Subcutaneous adipose tissue (tissue), 4 donors: ENCODE data around the gene LZTS2. TPM values are rescaled to one million over a fixed set of nuclear protein-coding genes. Genes with fewer than 3 reads are reported as not detected.

Source experiments
- total RNA-seq, 4 donors: library from RNA; depleted of rRNA; stranded (reverse); fragments of >200 nt; gene quantifications; one replicate each; pipeline ENCODE4 v1.1.0, GENCODE V29; 2016
- TF ChIP-seq, protein P1 (sequence below): fragments of 450-650 bp; IDR thresholded peaks from one replicate; pipeline ENCODE4 v1.5.1; 2016; ENCODE audit warnings: low read depth, mild to moderate bottlenecking, control low read depth, antibody characterized with exemption, moderate library complexity

Gene LZTS2
- total RNA-seq, 4 donors from 2014 or later = 27.4 to 130 (median 45.2) TPM

DNA sequence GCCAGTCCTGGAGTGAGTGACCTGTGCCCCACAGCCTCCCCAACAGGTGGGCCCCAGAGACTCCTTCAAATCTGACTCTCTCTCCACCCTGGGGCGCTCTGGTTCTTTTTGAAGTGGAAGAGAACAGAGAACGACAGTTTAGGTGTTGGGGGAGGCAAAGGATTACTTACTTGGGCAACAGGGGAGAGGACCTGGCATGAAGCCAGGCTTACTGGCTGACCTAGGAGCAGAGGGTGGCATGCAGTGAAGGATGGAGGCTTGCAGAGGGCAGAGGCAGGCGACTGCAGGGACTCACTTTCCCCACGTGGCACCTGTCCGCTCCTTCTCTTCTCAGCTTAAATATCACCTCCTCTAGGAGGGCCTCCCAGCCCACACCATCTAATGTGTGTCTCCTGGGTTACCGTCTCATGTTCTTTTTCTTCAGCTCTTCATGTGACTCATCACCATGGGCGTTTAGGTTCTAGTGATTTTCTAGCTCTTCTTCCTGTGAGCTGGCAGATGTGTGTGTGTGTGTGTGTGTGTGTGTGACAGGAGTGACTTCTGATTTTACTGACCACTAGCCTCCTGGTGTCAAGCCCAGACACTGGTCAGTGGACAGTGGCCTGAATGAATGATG, 15.5 kb downstream of the LZTS2 start:
- TF ChIP-seq, protein P1, sequence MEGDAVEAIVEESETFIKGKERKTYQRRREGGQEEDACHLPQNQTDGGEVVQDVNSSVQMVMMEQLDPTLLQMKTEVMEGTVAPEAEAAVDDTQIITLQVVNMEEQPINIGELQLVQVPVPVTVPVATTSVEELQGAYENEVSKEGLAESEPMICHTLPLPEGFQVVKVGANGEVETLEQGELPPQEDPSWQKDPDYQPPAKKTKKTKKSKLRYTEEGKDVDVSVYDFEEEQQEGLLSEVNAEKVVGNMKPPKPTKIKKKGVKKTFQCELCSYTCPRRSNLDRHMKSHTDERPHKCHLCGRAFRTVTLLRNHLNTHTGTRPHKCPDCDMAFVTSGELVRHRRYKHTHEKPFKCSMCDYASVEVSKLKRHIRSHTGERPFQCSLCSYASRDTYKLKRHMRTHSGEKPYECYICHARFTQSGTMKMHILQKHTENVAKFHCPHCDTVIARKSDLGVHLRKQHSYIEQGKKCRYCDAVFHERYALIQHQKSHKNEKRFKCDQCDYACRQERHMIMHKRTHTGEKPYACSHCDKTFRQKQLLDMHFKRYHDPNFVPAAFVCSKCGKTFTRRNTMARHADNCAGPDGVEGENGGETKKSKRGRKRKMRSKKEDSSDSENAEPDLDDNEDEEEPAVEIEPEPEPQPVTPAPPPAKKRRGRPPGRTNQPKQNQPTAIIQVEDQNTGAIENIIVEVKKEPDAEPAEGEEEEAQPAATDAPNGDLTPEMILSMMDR = no peak

DNA sequence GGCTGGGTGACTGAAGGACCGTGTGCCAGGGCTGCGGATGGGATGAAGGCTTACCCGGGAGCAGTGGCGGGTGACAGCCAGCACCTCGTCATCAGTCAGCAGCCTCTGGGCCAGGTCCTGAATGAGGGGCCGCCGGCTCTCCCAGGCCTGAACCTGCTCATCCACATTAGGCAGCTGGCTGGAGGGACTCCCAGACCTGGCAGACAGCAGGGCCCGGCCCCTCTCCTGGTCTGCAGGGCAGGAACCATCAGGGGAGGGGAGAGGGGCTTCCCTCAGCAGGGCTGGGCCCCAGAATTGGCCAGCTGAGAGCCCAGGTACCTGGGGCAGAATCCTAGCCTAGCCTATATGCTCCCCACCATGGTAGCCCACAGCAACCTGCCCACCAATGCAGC, 16.0 kb downstream of the LZTS2 start:
- TF ChIP-seq, protein P1 = no peak

DNA sequence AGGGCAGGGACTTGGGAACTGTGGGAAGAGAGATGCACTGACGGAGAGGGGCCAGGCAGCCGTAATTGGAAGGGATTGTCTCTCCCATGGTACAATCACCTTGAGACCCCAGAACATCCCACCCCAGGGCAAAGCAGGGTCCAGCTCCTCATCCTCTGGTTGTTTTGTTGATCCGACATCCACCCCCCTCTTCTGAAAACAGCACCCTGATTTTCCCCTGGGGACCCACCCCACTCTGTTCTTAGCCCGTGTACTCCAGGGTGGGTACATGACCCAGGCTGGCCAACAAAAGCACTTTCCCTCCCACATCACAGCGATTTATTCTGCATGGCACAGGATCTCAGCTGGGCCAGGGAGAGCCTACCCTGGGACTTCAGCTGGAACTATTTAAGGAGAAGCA, 17.2 kb downstream of the LZTS2 start:
- TF ChIP-seq, protein P1 = no peak

DNA sequence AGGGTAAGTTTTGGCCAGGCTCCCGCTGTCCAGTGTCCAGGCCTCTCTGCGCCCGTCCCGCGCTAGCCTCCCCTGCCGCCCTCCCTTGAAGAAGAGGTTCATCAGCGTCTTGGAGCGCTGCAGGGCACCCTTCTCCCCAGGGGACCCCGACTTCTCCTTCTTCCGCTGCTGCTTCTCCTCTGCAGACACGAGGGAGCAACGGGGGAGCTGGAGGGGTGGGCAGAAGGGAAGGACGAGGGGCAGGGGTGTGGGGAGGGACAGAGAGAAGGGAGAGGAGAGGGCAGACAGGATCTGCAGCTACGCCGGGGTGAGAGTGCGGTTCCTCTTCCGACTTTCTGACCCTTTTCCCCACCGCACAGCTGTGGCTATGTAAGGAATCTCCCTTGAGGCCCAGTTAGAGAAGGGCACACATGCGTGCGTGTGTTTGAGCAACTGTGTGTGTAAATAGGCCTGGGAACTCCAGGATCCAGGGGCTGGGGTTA, 18.6 kb downstream of the LZTS2 start:
- TF ChIP-seq, protein P1 = no peak

DNA sequence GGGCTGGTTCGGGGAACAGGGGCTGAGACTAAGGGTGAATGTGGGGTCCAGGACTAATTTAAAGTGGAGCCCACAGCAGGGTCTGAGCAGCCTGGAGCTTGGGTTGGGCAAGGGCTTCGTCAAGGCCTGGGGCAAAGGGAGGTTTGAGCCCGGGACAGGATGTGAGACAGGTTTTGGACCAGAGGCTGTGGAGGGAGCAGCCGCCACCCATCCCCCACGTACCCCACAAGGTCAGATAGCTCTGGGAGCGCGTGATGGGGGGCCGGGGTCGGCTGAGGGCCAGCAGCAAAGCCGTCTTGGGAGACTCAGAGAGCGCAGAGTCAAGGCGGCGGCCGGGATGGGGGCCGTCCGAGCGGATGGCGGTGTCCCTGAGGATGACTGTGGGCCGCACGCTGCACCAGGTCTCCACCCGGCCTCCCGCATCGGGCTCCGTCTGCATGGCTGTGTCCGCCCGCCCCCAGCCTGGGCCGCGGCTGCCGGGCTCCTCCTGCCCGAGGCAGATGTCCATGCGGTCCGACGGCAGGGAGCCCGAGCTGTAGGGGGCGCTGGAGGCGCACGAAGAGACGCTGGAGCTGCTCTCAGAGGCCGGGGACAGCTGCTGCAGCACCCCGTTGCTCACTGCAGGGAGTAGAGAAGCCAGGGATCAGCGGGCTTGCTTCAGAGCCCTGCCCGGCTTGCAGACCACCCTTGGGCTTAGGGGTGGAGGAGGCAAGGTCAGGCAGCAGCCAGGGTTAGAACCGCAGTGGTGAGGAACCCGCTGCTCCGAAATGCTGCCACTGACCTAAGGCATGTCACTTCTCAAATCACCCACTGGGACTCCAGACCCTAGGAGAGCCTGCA, 19.2 kb downstream of the LZTS2 start:
- TF ChIP-seq, protein P1 = no peak

DNA sequence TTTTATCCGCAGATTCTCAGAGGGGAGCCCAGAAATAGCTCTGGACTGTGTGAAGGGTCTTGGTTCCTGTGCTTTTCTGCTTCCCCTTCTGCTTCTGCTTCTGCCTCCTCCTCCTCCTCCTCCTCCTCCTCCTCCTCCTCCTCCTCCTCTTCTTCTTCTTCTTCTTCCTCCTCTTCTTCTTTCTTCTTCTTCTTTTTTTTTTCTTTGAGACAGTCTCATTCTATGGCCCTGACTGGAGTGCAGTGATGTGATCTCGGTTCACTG, 19.8 kb downstream of the LZTS2 start:
- TF ChIP-seq, protein P1 = no peak

DNA sequence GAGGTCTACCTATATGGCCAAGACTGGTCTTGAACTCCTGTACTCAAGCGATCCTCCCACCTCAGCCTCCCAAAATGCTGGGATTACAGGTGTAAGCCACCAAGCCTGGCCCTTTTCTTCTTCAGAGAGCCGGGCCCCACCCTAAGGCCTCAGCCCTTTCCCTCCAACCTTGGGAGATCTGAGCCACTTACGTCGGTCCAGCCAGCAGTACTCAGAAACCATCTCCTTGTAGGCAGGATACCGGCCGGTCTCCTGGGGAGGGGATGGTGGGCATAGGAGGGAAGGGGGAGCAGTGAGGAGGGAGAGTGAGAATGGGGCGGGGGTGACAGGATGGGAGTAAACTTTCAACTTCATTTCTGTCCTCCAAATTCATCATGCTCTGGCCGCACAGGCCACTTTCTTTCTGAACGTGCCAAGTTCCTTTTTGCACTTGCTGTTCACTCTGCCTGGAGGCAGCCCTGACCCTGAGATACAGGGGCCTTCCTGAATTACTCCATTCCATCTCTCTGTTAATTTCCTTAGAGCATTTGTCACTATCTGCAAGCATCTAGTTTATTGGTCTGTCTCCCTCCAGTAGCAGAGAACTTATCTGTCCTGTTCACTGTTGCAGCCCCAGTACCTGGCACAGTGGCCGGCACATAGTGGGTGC, 20.9 kb downstream of the LZTS2 start:
- TF ChIP-seq, protein P1 = no peak
